Amniotic epithelial cell (primary cell): ENCODE data around the gene RASA4.
"Not testable (repeated sequence)": the region's sequence is repeated elsewhere in the genome, so short reads cannot be mapped to it uniquely, and the experiment has no call there.

Source experiments
- DNase-seq: peaks from one replicate; pipeline ENCODE4 v3.0.0-alpha.2; 2010; ENCODE audit warnings: low read depth

RASA4 gene

DNA sequence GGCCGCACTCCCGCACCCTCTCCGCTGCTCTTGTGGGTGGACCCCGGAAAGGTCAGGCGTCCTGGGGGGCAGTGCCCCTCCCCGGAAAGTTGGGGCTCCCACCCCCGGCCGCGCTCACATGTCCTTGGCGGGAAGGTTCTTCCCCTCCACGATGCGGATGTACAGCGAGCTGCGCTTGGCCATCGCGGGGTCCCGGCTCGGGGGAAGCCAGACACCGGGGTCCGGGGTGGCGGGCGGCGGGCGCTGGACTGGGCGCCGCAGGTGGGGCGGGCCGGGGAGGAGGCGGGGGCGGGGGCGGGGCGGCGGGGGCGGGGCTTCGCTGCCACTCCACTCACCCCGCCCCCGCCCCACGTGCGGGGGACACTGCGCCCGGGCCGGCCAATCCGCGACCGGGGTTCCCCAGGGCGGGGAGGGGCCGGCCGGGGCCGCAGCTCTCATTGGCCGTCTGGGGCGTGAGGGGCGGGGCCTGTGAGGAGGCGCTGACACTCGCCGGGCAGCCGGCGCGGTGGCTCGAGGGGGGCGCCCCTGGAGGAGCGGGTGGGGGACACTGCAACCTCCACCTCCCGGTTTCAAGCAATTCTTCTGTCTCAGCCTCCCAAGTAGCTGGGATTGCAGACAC, at the start of gene RASA4:
RASA4 (minus strand) TSS at position 250 of the 619 bp plus-strand sequence; CDS start at position 183, 67 bp downstream.
- not testable (repeated sequence) for DNase-seq

GRCh38 chr7:102664765-102665164, 48.2 kb upstream of the RASA4 start:
- DNase-seq: not testable (repeated sequence)

DNA sequence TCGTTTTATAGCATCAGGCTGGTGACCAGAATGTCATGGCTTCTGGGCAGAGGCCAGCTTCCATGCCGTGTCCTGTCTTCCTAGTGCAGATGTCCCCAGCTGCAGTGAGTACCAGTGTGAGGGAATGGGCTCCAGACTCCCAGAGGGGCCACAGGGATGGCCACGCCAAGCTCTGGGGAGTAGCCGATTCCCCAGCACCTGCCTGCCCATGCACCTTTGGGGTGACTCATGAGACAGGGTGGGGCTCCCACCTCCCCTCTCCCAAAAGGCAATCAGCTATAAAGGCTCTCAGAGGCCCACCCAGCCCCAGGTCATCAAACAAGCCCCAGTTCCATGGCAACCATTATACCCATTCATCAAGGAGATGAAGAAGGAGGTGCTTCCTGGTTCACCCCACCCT, 33.4 kb upstream of the RASA4 start, which contains the start of gene SPDYE2B:
SPDYE2B (plus strand) TSS at position 396 of the 400 bp plus-strand sequence. CDS start 2,030 bp downstream, outside the sequence.
- DNase-seq: not testable (repeated sequence)

- not testable (repeated sequence) for DNase-seq
These were observed 31.3 kb upstream of the RASA4 start for GRCh38 chr7:102647813-102648212.

DNA sequence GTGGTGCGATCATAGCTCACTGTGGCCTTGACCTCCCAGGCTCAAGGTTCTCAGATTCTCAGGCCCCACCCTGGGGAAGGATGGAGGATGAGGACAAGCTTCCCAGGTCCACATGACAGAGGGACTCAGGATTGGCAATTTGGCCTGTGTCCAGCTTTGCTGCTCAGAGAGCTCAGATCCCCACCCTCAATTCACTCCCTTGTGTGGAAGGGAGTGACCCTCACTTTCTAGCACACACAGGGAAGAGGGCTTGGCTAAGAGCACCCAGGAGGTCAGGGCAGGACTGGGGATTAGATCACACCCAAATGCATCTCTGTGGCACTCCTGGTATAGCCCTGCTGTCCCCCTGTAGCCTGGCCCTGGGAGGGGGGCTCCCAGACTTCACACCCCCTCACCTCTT, 26.8 kb upstream of the RASA4 start:
- not testable (repeated sequence) for DNase-seq

DNA sequence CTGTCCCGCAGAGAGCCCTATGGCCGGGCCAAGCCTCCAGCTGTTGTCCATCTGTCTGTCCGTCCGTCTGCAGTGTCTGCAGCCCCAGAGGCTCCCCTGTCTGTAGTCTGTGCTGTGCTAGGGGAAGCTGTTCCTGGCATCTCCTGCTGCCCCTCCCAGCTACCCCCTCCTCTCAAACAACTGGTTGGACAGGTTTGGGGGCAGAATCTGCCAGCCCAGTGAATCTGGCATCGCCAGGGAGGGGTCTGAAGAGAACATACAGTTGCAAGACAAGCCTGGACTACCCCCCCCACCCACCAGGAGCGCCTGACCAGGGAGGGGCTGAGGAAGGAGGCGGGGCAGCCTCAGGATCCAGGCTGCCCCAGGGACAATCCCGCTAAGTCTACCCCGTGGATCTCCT, 26.1 kb upstream of the RASA4 start, which contains the start of gene UPK3BL1:
UPK3BL1 (minus strand) TSS at position 101 of the 400 bp plus-strand sequence; CDS start at position 51, 50 bp downstream.
- not testable (repeated sequence) for DNase-seq

GRCh38 chr7:102638848-102639247, 22.3 kb upstream of the RASA4 start:
- not testable (repeated sequence) for DNase-seq

DNA sequence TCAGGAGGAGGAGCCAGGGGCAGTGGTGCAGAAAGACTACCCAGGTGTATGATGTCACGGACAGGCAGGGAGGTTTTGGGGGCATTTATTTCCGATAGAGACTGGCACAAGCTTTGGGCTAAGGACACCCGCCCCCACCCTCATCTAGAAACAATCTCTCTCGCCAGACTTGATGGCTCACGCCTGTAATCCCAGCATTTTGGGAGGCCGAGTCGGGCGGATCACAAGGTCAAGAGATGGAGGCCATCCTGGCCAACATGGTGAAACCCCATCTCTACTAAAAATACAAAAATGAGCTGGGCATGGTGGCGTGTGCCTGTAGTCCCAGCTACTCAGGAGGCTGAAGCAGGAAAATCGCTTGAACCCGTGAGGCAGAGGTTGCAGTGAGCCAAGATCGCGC, 20.4 kb upstream of the RASA4 start:
- DNase-seq: not testable (repeated sequence)

DNA sequence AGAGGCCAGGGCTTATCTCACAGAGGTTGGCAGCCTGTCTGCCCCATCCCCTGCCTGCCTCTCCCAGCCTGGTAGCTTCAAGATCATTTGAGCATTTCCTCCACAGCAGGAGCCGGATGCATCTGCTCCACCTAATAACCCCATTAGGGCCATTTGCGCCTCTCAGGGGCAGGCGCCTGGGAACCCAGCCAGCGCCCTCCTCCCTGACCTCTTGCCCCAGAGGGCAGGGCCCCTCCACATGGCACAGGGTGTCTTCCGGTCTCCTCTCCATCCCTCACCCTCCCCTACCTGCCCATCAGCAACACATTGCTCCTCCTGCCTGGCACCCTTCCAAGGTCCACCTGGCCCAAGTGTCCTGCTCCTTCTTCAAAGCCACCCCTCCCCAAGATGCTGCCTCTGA, 18.8 kb upstream of the RASA4 start:
- not testable (repeated sequence) for DNase-seq

GRCh38 chr7:102634299-102634698, 17.7 kb upstream of the RASA4 start:
- not testable (repeated sequence) for DNase-seq

- not testable (repeated sequence) for DNase-seq
These were observed 14.1 kb upstream of the RASA4 start for GRCh38 chr7:102630622-102631021.

DNA sequence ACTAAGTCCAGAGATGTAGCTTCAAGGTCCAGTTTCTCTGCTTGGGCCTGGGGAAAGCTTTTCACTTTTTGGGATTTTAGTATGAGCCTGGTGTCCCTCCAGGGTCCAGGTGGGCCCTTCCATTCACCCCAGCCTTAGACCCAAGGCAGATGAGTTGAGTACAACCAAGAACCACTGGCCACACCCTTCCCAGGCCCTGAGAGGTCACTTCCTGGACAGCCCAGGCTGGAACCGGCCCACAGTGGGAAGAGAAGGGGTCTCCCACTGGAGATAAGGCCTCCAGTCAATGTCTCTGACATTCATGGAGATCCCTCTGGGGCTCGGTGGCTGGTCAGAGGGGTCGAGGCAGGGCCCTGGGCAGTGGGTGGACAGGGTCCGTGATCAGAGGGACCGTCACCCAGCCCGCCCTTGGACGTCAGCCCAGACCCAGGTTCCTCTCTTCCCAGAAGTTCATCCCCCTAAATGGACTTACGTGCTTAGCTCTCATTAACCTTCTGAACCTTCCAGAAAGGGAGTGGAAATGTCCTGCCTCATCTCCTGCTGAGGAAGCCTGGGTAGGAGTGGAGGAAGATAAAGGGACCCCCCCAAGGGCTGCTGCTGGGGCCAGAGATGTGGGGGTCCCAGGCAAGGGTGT, 10.8 kb upstream of the RASA4 start:
- not testable (repeated sequence) for DNase-seq

DNA sequence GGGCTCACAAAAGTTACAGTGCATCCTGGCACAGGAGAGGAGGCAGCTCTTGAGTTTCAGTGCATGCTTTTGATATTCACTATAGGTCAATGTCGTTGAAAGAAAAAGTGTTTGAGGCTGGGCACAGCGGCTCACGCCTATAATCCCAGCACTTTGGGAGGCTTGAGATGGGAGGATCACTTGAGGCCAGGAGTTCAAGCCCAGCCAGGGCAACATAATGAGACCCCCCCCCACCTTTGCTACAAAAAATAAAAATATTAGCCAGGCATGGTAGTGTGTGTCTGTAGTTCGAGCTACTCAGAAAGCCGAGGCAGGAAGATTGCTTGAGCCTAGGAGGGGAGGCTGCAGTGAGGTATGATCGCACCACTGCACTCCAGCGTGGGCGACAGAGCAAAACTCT, 1.6 kb upstream of the RASA4 start:
- DNase-seq: not testable (repeated sequence)

GRCh38 chr7:102615930-102616329, 626 bp downstream of the RASA4 start:
- DNase-seq: not testable (repeated sequence)

DNA sequence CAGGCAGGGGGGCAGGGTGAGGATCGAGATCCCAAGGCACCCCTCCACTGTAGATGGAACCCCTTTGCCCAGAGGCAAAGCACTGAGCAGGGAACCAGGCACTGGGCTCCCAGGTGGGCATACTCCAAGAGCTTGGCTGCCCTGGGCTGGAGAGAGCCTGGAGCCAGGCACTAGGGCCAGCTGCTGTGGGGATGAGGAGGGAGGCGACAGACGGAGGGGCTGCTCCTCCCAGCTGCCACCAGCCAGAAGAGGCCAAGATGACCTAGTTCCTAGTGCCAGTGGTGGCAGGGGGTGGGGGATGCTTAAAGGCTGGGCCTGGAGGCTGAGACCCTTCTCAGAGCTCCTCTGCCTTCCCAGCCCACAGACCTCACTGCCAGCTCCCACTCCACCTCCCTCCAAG, 1.7 kb downstream of the RASA4 start:
- not testable (repeated sequence) for DNase-seq

GRCh38 chr7:102614346-102614697, 2.2 kb downstream of the RASA4 start:
- not testable (repeated sequence) for DNase-seq

DNA sequence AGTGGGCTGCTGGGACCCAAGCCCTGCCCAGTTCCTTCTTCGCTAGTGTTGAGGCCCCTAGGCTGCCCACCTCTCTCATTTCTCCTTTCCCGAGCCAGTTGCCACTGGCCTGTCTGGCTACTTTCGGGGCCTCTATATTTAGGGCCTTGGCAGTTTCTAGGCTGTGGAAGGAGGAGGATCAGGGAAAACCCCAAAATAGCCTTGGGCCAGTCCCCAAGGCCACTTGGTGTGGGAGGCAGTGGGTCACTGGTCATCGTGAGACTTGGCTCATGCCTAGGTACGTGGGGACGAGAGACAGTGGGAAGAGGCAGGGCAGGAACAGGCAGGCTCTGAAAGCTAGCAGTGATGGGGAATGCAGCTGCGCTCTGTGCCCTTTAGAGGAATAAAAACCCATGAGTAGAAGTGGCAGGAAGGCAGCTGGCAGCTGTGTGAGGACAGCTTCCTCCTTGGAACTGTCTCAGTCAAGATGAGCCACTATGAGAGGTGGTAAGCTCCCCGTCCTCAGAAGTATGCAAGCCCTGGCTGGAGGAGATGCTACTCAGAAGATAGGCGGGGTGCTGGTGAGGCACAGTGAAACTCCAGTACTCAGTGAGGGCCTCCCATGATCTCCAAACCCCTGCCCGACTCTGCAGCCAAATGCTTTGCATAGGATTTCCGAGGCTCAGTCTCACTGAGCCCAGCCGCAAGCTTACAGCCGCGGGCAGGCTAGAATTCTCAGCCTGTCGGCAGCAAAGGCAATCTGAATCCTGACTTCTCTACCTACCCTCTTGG, 2.8 kb downstream of the RASA4 start:
- DNase-seq: not testable (repeated sequence)

DNA sequence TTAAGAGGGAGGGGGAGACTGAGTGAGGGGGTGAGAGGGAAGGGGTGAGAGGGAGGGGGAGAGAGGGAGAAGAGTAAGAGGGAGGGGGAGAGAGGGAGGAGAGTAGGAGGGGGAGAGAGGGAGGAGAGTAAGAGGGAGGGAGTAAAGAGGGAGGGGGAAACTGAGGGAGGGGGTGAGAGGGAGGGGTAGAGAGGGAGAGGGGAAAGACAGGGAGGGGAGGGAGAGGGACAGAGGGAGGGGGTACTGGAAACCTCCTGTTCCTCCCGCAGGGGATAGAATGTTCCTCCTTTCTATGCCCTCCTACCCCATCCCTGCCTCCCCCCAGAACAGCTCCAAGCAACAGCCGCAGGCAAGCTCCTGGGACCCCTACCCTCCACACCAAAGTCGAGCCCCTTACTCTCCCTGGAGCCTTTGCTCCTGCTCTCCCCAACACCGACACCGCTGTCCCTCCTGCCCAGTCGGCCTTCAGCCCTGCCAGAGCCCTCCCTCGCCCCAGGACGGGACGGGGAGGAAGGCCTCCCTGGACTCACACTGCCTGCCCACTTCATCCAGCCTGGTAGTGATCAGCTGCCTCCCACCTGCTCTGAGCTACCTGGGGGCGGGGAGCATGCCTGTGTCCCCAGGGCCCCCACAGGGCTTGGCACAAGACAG, 4.8 kb downstream of the RASA4 start:
- not testable (repeated sequence) for DNase-seq

GRCh38 chr7:102611013-102611674, 5.4 kb downstream of the RASA4 start:
- DNase-seq: not testable (repeated sequence)

DNA sequence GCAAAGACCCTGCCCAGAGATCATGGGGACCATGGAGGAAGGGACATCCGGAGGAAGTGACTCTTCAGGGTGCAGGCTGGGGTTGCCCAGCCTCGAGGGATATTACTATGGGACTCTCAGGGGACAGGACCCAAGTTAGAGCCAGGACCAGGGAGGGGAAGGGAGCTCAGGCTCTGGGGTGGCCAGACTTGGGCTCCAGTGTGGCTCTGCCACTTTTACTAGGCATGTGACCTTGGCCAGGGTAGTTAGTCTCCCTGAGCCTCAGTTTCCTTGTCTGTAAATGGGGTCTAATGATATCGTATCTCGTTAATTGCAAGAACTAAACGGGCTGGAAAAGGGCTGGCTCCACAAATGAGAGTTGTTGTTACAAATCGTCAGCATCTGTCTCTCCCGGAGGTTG, 6.1 kb downstream of the RASA4 start:
- not testable (repeated sequence) for DNase-seq

- DNase-seq: not testable (repeated sequence)
These were observed 6.8 kb downstream of the RASA4 start for GRCh38 chr7:102609734-102610133.
